AG04450 (cell line): ENCODE measurements around the gene MEGF6. TPM values are rescaled to one million over a fixed set of nuclear protein-coding genes. Genes with fewer than 3 reads are reported as not detected.
A peak's percentile ranks its signal among the peaks of the same experiment; 100 is the strongest.

Source experiments
- CTCF ChIA-PET: fragments of 300-600, 350-600 bp; formaldehyde crosslinking; extraction: SDS; loops from one replicate; lab custom pipeline; 2022; ENCODE audit warnings: antibody characterized with exemption, inconsistent platforms; lab: Charles Lee
- POLR2A ChIA-PET: fragments of 350-600 bp; formaldehyde crosslinking; extraction: SDS; loops from one replicate; lab custom pipeline; 2021; ENCODE audit warnings: antibody characterized with exemption, inconsistent platforms; lab: Yijun Ruan, JAX
- DNase-seq: peaks from one replicate; pipeline ENCODE4 v3.0.0-alpha.2; 2011; ENCODE audit warnings: low read depth, low spot score
- H3K27ac ChIP-seq: one replicate; pipeline ENCODE4 v1.5.1; 2012; ENCODE audit warnings: low read depth, low read length, control low read depth
- H3K27me3 ChIP-seq: one replicate; pipeline ENCODE4 v1.6.0; 2012; ENCODE audit warnings: low read length; ENCODE audit not compliant: control insufficient read depth, insufficient read depth
- H3K4me3 ChIP-seq: 2 replicates; pipeline ENCODE4 v1.5.1; 2011; ENCODE audit warnings: mild to moderate bottlenecking, low read depth, low read length, control low read depth
- H3K9me3 ChIP-seq: 2 replicates; pipeline ENCODE4 v1.5.1; 2012; ENCODE audit warnings: low read length; ENCODE audit not compliant: control insufficient read depth, insufficient read depth
- polyA plus RNA-seq: library from polyadenylated mRNA; depleted of rRNA; stranded (reverse); fragments of >200 nt; gene quantifications from 2 replicates; pipeline ENCODE4 v1.2.3, GENCODE V29; 2011
- TF ChIP-seq, protein P1 (sequence below): IDR thresholded peaks from 2 replicates; pipeline ENCODE4 v1.5.1; 2011; ENCODE audit warnings: low read depth, low read length, control low read depth, inconsistent platforms

Gene MEGF6
- polyA plus RNA-seq, 1 experiment: 0.45 TPM

- DNase-seq: no peak
- POLR2A ChIA-PET: no interaction called here
Measured at GRCh38 chr1:3483801-3484444, 127.4 kb downstream of the MEGF6 start.

DNA sequence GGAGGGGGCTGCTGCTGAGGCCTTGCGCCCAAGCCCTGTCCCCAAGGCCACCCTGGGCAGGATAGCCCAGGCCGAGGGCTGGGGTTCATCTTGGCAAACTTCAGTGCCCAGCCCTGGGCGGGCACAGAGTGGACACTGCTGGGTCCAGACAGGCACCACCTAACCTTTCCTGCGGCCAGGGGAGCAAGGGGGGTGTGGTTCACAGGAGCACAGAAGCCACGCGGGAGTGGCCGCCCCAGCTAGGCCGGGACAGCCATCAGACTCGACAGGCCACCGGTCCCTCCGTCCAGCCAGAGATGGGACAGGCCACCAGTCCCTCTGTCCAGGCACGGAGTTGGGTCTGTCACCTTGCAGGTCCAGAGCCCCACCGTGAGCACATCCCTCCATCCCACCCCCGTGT is 127.9 kb downstream of the MEGF6 start:
- Histone ChIP-seq H3K27ac (no peak overlapping the region), H3K27me3 (peaks cover 6% of the 10 kb centered on the region), H3K9me3 (no peaks in the 10 kb centered on the region), H3K4me3 (no peak overlapping the region)
- ChIA-PET POLR2A (no interaction called here), CTCF (interaction anchor here (6.1 kb wide), 1 partner anchor 30 kb away, joined by 99 read pairs; no protein-coding TSS in a partner anchor)
- TF ChIP-seq, protein P1, sequence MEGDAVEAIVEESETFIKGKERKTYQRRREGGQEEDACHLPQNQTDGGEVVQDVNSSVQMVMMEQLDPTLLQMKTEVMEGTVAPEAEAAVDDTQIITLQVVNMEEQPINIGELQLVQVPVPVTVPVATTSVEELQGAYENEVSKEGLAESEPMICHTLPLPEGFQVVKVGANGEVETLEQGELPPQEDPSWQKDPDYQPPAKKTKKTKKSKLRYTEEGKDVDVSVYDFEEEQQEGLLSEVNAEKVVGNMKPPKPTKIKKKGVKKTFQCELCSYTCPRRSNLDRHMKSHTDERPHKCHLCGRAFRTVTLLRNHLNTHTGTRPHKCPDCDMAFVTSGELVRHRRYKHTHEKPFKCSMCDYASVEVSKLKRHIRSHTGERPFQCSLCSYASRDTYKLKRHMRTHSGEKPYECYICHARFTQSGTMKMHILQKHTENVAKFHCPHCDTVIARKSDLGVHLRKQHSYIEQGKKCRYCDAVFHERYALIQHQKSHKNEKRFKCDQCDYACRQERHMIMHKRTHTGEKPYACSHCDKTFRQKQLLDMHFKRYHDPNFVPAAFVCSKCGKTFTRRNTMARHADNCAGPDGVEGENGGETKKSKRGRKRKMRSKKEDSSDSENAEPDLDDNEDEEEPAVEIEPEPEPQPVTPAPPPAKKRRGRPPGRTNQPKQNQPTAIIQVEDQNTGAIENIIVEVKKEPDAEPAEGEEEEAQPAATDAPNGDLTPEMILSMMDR: no peak
- DNase-seq: no peak

More at GRCh38 chr1:3483801-3484444, 127.4 kb downstream of the MEGF6 start:
- TF ChIP-seq, protein P1: peak; percentile 89
- peaks cover 6% of the 10 kb centered on the region for H3K27me3 ChIP-seq
- 0 out of 2 replicates have a peak, but pooled peaks cover under 1% of the 10 kb centered on the region for H3K9me3 ChIP-seq
- no peak overlapping the region for H3K27ac ChIP-seq
- CTCF ChIA-PET: interaction anchor here (0.6 to 6.1 kb wide), 3 partner anchors 13 to 194 kb away, joined by 3 to 99 read pairs (median 5); no protein-coding TSS in a partner anchor
- no peak overlapping the region for H3K4me3 ChIP-seq

- H3K9me3 ChIP-seq: no peaks in the 10 kb centered on the region; the same call in 1 of the 2 replicates
- ChIA-PET POLR2A (no interaction called here), CTCF (interaction anchor here (1.0 to 6.1 kb wide), 2 partner anchors 11 to 29 kb away, joined by 4 to 99 read pairs; no protein-coding TSS in a partner anchor)
- no peak overlapping the region for H3K27ac ChIP-seq
- H3K4me3 ChIP-seq: no peak overlapping the region
- peaks cover 3% of the 10 kb centered on the region for H3K27me3 ChIP-seq
- TF ChIP-seq, protein P1: 0 out of 2 replicates have a peak, but pooled peaks have one; percentile 4
- no peak for DNase-seq
Measured at GRCh38 chr1:3482378-3482849, 128.9 kb downstream of the MEGF6 start.

- ChIA-PET CTCF (interaction anchor here (1.0 to 6.1 kb wide), 2 partner anchors 10 to 29 kb away, joined by 4 to 99 read pairs; no protein-coding TSS in a partner anchor), POLR2A (no interaction called here)
- H3K9me3 ChIP-seq: no peaks in the 10 kb centered on the region; the same call in 1 of the 2 replicates
- peaks cover 3% of the 10 kb centered on the region for H3K27me3 ChIP-seq
- no peak overlapping the region for H3K4me3 ChIP-seq
- TF ChIP-seq, protein P1: no peak
- H3K27ac ChIP-seq: no peak overlapping the region
- DNase-seq: no peak
Measured at GRCh38 chr1:3481836-3482375, 129.4 kb downstream of the MEGF6 start.
